GM21390 (cell line): ENCODE data around the gene SARS1.

Source experiments
- ATAC-seq: cut with Tn5 transposase; IDR thresholded peaks from one replicate; pipeline ENCODE4 v1.9.1; 2021; ENCODE audit not compliant: unreplicated experiment

Gene SARS1

DNA sequence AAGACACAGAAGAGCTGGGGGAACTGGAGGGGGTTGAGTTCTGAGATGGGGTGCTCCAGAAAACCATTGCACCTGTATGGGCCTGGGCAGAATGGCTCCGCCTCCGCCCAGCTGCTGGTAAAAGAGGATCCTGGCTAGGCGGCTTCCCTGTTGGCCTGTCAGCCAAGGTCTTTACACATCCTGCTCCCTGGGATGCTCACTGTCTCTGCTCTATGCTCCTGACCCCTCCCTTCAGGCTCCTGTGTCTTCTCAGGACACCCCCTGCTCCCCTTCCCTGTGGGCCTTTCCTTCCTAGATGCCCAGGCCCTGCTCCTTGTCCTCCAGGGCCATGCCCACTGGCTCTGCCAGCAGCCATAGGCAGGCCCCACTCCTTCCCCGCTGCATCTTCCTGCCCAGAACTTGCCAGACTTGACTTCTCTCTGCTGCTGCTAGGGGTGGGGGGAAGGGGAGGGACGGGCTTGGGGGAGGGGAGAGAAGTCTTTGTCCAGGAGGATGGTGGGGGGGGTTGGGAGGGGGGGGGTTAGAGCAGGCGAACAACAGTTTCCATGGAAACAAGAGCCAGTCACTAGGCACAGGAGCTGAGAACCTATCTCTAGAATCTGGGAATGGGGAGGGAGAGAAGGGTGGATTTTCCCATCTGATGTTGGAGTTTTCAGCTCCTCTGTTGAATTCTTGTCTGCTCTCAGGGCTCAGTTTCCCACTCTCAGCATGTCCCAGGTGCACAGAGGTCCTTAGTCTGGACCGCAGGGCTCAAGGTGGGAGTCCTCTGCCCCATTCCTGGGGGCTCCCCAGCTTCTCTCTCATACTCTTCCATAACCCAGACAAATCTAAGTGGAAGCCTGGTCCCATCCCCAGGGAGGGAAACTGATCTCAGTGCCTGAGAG lies 46.2 kb downstream of the SARS1 start:
- no peak for ATAC-seq

DNA sequence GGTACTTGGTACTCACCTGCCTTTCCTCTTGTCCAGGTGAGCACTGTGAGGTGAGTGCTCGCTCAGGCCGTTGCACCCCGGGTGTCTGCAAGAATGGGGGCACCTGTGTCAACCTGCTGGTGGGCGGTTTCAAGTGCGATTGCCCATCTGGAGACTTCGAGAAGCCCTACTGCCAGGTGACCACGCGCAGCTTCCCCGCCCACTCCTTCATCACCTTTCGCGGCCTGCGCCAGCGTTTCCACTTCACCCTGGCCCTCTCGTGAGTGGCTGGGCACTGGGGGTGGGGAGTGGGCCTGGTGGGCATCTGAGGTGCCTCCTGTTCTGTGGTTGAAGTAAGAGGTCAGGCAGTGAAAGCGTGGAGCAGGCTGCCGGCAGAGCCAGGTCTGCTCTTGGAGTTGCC lies 47.3 kb downstream of the SARS1 start:
- ATAC-seq = no peak

DNA sequence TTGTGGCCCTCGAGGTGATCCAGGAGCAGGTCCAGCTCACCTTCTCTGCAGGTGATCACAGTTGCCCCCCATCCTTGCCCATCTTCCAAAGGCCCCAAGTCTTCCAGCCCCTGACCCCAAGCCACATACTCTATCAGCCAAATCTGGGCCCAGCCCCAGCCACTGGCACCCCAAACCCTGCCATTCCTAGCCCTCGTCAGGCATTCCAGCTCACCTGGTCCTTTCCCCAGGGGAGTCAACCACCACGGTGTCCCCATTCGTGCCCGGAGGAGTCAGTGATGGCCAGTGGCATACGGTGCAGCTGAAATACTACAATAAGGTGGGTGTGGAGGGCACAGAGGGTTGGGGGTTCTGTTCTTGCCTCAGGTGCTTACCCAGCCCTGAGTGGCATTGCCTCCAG lies 47.9 kb downstream of the SARS1 start:
- no peak for ATAC-seq

DNA sequence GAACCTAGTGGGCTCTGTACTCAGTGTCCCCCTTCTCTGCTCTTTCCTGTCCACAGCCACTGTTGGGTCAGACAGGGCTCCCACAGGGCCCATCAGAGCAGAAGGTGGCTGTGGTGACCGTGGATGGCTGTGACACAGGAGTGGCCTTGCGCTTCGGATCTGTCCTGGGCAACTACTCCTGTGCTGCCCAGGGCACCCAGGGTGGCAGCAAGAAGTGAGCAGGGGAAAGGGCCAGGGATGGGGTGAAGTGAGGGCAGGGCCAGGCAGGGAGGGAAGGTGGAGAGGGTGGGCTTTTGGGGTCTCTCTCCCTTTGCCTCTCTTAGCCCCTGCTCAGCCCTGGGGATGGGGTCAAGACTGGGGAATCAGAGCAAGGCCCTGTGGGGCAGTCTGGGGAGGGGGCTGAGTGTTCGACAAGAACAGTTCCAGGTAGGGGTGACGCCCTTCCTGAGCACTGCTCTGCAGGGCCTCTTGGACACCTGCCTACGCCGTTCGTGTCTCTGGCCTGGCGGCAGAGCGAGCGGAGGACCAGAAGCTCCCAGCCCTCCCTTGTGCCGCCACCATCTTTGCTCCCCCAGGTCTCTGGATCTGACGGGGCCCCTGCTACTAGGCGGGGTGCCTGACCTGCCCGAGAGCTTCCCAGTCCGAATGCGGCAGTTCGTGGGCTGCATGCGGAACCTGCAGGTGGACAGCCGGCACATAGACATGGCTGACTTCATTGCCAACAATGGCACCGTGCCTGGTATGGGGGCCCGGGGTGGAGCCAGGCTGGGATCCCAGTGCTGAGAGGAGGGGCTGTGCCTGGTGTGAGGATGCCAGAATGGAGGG lies 48.7 kb downstream of the SARS1 start:
- ATAC-seq = no peak

DNA sequence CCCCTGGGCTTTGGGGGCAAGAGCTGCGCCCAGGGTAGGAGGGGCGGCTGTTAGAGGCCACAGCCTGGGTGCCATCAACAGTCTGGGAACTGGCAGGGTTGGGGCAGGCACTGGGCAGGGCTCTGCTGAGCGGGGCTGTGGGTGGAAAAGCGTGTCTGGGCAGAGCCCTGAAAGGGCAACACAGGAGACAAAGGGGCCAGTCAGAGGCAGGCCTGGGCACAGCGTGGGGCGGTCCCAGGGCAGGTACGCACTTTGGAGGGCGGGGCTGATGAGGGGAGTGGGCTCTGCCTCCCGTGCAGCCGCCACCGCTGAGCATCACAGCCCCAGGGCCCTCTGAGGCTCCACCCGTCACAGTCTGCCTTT lies 49.5 kb downstream of the SARS1 start:
- peak; percentile 4 for ATAC-seq

DNA sequence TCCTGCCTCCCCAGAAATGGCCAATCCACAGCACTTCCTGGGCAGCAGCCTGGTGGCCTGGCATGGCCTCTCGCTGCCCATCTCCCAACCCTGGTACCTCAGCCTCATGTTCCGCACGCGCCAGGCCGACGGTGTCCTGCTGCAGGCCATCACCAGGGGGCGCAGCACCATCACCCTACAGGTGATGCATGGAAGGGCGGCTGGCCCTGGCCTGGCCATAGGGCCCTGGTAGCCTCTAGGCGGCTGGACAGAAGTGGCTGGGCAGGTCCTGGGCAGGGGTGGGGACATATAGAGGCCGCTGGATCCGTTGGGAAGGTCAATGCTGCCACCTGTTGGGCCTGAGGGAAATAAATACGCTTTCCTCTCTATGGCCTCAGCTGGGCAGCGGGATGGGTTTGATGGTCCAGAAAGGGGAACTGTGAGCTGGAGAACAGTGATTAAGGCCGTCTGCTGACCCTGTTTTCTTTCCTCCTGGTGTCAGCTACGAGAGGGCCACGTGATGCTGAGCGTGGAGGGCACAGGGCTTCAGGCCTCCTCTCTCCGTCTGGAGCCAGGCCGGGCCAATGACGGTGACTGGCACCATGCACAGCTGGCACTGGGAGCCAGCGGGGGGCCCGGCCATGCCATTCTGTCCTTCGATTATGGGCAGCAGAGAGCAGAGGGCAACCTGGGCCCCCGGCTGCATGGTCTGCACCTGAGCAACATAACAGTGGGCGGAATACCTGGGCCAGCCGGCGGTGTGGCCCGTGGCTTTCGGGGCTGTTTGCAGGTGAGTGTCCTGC lies 50.1 kb downstream of the SARS1 start:
- peak; percentile 78 for ATAC-seq

DNA sequence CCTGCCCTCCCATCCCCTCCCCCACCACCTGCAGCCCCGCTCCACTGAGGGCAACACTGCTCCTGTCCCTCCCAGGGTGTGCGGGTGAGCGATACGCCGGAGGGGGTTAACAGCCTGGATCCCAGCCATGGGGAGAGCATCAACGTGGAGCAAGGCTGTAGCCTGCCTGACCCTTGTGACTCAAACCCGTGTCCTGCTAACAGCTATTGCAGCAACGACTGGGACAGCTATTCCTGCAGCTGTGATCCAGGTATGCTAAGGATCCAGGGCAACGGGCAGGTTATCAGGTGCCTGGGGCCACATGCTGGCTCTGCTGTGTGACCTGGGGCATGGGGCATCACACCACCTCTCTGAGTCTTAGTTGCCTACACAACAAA lies 50.6 kb downstream of the SARS1 start:
- no peak for ATAC-seq

DNA sequence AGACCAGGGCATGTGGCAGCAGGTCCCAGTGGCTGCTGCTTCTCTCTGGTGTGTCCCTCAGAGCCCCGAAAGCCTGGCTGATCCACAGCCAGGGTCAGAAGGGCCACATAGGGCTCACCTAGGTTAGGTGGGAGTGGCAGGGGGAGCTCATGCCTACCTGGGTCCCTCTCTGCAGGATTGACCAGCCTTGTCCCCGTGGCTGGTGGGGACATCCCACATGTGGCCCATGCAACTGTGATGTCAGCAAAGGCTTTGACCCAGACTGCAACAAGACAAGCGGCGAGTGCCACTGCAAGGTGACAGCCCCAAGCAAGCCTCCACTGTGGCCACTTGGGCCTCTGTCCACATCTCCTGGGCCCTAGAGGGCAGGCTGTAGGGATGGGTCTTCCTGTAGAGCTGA lies 51.3 kb downstream of the SARS1 start:
- no peak for ATAC-seq

DNA sequence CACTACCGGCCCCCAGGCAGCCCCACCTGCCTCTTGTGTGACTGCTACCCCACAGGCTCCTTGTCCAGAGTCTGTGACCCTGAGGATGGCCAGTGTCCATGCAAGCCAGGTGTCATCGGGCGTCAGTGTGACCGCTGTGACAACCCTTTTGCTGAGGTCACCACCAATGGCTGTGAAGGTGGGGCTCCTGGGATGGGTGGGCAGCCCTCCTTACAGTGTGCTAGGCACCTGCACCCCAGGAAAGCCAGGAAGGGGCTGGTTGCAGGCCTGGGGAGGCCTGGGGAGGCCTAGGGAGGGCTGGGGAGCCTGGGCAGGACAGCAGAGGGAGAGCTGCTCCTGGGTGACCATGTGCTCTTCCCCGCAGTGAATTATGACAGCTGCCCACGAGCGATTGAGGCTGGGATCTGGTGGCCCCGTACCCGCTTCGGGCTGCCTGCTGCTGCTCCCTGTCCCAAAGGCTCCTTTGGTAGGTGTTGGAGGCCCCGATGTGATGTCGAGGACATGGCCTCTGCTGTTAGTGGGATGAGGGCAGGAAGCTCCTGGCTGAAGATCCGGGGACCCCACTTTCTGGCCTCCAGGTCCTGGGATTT lies 52.1 kb downstream of the SARS1 start:
- no peak for ATAC-seq

DNA sequence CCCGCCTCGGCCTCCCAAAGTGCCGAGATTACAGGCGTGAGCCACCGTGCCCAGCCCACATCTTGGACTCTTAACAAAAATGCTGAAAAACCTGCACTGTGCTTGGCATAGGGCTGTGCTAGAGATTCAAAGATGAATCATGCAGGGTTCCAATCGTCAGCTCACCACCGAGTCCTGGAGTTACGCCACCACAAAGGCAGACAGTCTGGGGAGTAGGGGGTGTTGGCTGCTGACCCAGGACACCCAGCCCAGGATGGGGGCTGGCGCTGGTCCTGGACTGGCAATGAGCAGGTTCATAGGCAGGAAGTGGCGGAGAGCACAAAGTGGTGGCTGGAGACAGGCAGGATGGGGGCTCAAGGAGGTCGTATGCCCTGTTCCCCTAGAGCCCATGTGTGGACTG lies 53.2 kb downstream of the SARS1 start:
- ATAC-seq = no peak

DNA sequence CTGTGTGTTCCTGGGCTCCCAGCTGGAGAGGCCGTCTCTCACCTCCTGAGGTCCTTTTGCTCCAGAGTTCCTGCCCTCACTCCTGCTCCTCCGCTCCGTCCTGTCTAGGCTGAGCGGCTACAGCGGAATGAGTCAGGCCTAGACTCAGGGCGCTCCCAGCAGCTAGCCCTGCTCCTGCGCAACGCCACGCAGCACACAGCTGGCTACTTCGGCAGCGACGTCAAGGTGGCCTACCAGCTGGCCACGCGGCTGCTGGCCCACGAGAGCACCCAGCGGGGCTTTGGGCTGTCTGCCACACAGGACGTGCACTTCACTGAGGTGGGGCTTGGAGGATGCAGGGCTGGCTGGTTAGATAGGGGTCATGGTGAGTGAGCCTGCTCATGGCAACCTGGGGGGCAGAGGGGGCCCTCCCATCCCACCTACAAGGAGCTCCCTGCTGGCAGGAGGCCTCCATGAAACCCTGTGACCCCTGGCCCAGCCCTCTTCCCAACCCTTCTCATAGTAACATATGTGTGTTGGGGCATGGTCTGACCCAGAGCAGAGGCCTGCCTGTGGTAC lies 54.1 kb downstream of the SARS1 start:
- ATAC-seq = no peak

DNA sequence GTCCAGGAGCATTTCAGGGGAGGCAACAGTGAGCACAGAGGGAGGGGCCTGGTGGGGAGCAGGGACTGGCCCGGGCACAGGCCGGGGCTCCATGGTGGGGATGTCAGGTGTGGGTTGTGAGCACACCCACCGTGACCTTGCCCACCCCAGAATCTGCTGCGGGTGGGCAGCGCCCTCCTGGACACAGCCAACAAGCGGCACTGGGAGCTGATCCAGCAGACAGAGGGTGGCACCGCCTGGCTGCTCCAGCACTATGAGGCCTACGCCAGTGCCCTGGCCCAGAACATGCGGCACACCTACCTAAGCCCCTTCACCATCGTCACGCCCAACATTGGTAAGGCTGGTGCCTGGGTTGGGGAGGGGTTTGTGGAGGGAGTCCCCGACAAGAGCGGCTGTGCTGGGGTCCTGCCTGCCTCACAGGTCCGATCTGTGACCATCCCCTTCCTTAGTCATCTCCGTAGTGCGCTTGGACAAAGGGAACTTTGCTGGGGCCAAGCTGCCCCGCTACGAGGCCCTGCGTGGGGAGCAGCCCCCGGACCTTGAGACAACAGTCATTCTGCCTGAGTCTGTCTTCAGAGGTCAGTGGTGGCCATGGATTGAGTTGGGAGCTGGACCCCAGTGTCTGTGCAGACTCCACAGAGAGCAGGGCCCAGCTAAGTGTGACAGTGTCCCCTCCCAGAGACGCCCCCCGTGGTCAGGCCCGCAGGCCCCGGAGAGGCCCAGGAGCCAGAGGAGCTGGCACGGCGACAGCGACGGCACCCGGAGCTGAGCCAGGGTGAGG lies 54.9 kb downstream of the SARS1 start:
- ATAC-seq = no peak

DNA sequence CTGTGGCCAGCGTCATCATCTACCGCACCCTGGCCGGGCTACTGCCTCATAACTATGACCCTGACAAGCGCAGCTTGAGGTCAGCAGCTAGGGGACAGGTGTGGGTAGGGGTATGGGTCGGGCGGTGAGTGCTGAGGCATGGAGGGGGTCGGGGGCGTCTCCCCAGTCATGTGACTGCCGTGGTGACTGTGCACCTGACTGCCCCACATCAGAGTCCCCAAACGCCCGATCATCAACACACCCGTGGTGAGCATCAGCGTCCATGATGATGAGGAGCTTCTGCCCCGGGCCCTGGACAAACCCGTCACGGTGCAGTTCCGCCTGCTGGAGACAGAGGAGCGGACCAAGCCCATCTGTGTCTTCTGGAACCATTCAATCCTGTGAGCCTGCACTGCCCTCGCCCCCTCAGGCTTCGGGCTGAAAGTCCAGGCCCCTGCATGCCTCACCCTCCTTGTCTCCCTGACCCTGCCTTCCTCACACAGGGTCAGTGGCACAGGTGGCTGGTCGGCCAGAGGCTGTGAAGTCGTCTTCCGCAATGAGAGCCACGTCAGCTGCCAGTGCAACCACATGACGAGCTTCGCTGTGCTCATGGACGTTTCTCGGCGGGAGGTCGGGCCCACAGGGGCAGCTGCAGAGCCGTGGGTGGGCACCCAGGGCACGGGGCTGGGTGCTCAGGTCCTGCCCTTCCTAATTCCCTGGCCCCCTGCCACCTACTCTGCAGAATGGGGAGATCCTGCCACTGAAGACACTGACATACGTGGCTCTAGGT lies 55.7 kb downstream of the SARS1 start:
- no peak for ATAC-seq

DNA sequence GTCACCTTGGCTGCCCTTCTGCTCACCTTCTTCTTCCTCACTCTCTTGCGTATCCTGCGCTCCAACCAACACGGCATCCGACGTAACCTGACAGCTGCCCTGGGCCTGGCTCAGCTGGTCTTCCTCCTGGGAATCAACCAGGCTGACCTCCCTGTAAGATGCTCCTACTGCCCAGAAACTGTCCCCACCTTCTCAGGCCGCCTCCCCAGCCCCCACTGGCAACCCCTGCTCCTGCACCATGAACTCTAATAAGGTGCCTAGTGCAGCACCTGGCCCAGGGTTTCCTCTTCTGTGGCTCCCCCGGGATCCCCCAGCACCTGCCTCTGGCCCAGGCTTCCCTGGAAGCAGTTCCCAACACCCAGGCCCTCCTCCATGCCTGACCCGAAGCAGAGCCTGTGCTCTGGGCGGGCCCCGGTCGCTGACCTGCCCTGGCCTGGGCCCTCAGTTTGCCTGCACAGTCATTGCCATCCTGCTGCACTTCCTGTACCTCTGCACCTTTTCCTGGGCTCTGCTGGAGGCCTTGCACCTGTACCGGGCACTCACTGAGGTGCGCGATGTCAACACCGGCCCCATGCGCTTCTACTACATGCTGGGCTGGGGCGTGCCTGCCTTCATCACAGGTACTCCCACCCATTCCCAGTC lies 56.4 kb downstream of the SARS1 start:
- no peak for ATAC-seq

DNA sequence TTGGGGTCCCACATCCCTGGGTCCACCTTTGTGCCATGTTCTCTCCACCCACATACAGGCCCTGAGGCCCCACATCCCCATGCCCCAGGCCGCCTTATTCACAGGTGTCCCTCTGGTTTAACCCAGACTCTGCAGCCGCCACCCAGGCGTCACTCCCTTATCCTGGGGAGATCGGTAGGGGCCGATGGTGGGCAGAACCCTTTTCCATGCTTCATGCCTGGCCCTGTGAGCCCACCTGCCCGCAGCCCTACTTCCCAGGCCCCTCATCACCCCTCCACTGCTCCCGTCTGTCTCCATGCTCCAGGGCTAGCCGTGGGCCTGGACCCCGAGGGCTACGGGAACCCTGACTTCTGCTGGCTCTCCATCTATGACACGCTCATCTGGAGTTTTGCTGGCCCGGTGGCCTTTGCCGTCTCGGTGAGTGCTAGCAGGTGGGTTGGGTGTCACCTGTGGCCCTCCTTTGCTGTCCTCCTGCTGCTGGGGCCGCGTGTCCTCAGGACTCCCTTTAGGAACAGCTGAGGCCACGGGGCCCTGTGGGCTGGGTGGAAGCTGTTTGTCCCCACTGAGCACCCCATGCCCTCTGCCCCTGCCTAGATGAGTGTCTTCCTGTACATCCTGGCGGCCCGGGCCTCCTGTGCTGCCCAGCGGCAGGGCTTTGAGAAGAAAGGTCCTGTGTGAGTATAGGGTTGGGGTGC lies 57.1 kb downstream of the SARS1 start:
- no peak for ATAC-seq

DNA sequence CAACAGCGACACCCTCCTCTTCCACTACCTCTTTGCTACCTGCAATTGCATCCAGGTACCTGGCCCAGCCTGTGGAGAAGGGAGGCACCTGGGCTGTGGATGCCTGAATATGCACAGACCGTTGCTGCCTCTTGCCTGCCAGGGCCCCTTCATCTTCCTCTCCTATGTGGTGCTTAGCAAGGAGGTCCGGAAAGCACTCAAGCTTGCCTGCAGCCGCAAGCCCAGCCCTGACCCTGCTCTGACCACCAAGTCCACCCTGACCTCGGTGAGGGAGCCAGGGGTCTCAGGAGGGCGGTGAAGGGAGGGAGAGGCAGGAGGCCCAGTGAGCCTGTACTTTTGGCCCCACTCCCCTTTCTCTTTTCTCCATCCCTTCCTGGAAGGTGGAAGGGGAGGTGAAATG lies 57.7 kb downstream of the SARS1 start:
- no peak for ATAC-seq

DNA sequence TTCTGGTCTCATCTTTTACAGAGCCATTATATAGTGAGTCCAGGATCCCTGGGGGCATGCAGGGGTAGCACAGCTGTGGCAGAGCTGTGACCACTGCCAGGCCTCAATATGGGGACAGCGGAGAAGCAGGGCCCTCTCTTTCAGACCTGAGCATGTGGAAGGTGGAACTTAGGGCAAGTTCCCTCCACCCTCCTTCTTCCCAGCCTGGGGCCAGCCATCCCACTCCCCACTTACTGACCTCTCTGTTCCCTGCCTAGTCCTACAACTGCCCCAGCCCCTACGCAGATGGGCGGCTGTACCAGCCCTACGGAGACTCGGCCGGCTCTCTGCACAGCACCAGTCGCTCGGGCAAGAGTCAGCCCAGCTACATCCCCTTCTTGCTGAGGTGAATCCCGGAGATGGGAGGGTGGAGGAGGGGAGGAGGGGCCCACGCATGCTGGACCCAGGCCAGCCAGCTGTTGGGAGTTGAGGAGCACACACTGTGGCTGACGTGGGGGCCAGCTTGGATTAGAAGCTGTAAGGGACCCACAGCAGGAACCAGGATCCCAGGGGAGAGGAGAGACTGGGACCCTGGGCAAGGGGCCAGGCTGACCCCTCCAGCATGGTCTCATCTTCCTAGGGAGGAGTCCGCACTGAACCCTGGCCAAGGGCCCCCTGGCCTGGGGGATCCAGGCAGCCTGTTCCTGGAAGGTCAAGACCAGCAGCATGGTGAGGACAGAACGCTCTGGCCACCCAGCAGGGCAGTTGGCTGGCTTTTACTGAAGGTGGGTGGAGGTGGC lies 58.5 kb downstream of the SARS1 start:
- no peak for ATAC-seq
